Panc1 (cell line): ENCODE results near the gene SLFN12L. TPM values are rescaled to one million over a fixed set of nuclear protein-coding genes. Genes with fewer than 3 reads are reported as not detected.

Experiments
- ATAC-seq: fragments of 200-7000 bp; cut with Tn5 transposase; 2 replicates; pipeline ENCODE4 v1.9.1; 2020; ENCODE audit warnings: mild to moderate bottlenecking, moderate library complexity
- BruUV-seq: library from RNA; stranded (reverse); fragments of 400-500 nt; replicated peaks from 2 replicates; lab custom pipeline; 2021; lab: Mats Ljungman, UMichigan
- CTCF ChIA-PET: fragments of 300-600 bp; sonication (Branson Sonifier 250); formaldehyde crosslinking; loops from one replicate; lab custom pipeline; 2022; ENCODE audit warnings: antibody characterized with exemption; lab: Charles Lee
- POLR2A ChIA-PET: fragments of 300-600 bp; sonication (Branson Sonifier 250); formaldehyde crosslinking; loops from one replicate; lab custom pipeline; 2022; ENCODE audit warnings: antibody characterized with exemption; lab: Charles Lee
- DNase-seq: peaks from one replicate; pipeline ENCODE4 v3.0.0-alpha.2; 2010; ENCODE audit warnings: low read depth, low spot score
- H3K27ac ChIP-seq: 2 replicates; pipeline ENCODE4 v1.5.1; 2011; ENCODE audit warnings: mild to moderate bottlenecking, low read length, inconsistent platforms
- H3K27me3 ChIP-seq: fragments of 200-500 bp; sonication (Bioruptor generic); 2 replicates; pipeline ENCODE4 v1.6.0; 2014; ENCODE audit warnings: low read length, inconsistent platforms; ENCODE audit not compliant: control insufficient read depth, insufficient read depth
- H3K36me3 ChIP-seq: fragments of 200-500 bp; sonication (Bioruptor generic); 2 replicates; pipeline ENCODE4 v1.5.1; 2014; ENCODE audit warnings: inconsistent platforms, mild to moderate bottlenecking, low read length, moderate library complexity; ENCODE audit not compliant: control insufficient read depth, insufficient read depth
- H3K4me1 ChIP-seq: 2 replicates; pipeline ENCODE4 v1.5.1; 2011; ENCODE audit warnings: inconsistent platforms, mild to moderate bottlenecking, low read length, moderate library complexity; ENCODE audit not compliant: control insufficient read depth, insufficient read depth
- H3K4me3 ChIP-seq, 2 experiments: 2 replicates each; pipeline ENCODE4 v1.5.1; 2011 to 2012; ENCODE audit warnings: low read depth in 2 of 2, low read length in 2 of 2, mild to moderate bottlenecking in 2 of 2, inconsistent platforms in 1 of 2, moderate library complexity in 1 of 2
- H3K9me3 ChIP-seq: fragments of 200-500 bp; sonication (Bioruptor generic); 2 replicates; pipeline ENCODE4 v1.5.1; 2014; ENCODE audit warnings: low read depth, mild to moderate bottlenecking, inconsistent platforms, low read length, moderate library complexity; ENCODE audit not compliant: control insufficient read depth, insufficient read depth
- POLR2AphosphoS5 ChIP-seq: IDR thresholded peaks from 2 replicates; pipeline ENCODE4 v1.6.1; 2012; ENCODE audit warnings: mild to moderate bottlenecking, low read depth, low read length, moderate library complexity
- REST ChIP-seq, 2 experiments: IDR thresholded peaks; 2 replicates each; pipeline ENCODE4 v1.6.1; 2011 to 2012; ENCODE audit warnings: low read depth in 2 of 2, control low read depth in 1 of 2, low read length in 1 of 2, mild to moderate bottlenecking in 1 of 2, moderate library complexity in 1 of 2; ENCODE audit not compliant: insufficient read depth in 1 of 2
- SIN3A ChIP-seq: IDR thresholded peaks from 2 replicates; pipeline ENCODE4 v1.6.1; 2012; ENCODE audit warnings: low read depth, mild to moderate bottlenecking, low read length, moderate library complexity, borderline replicate concordance; ENCODE audit not compliant: insufficient read depth
- TCF7L2 ChIP-seq: IDR thresholded peaks from 2 replicates; pipeline ENCODE4 v1.6.1; 2011; ENCODE audit warnings: mild to moderate bottlenecking, low read depth, low read length, inconsistent platforms
- in situ Hi-C: cut with HindIII; loops from 2 replicates; pipeline ENCODE4 v1.10.0; 2016; ENCODE audit warnings: low sequenced_read_pairs, low pct_unique_long_range_greater_than_20kb
- intact Hi-C: fragments of 100-400 bp; cut with micrococcal nuclease; formaldehyde crosslinking; loops from one replicate; pipeline ENCODE4 v1.10.0; 2022; ENCODE audit not compliant: unreplicated experiment
- total RNA-seq: library from RNA; stranded (reverse); gene quantifications from one replicate; pipeline ENCODE4 v1.2.1, GENCODE V29; 2021; ENCODE audit not compliant: unreplicated experiment
- TF ChIP-seq, protein P1 (sequence below): fragments of 450-650 bp; IDR thresholded peaks from 2 replicates; pipeline ENCODE4 v1.5.1; 2017; ENCODE audit warnings: mild to moderate bottlenecking

Gene SLFN12L
- total RNA-seq, 1 experiment from 2014 or later, result 0.33 TPM

- no peak for ATAC-seq
- in situ Hi-C loops, result no loop called here
- Histone ChIP-seq H3K27ac (no peak overlapping the region), H3K4me1 (0 out of 2 replicates have a peak, but pooled peaks cover 6% of the 10 kb centered on the region), H3K27me3 (peaks cover 4% of the 10 kb centered on the region), H3K36me3 (no peaks in the 10 kb centered on the region), H3K4me3 (no peak overlapping the region), H3K9me3 (no peaks in the 10 kb centered on the region)
- BruUV-seq, result no TSS peak
- ChIA-PET POLR2A (interaction anchor here (0.6 kb wide), 1 partner anchor 105 kb away, joined by 7 read pairs; no protein-coding TSS in a partner anchor), CTCF (no interaction called here)
- DNase-seq, result no peak
- intact Hi-C loops, result no loop called here
- TF ChIP-seq REST (IDR thresholded peaks at IDR 0.05; ENCODE audit: insufficient read depth in 1 of 2, low read depth in 2 of 2, low read length in 1 of 2), result no peak
- no peak for TF ChIP-seq TCF7L2
- TF ChIP-seq POLR2AphosphoS5, result no peak
- TF ChIP-seq, protein P1, sequence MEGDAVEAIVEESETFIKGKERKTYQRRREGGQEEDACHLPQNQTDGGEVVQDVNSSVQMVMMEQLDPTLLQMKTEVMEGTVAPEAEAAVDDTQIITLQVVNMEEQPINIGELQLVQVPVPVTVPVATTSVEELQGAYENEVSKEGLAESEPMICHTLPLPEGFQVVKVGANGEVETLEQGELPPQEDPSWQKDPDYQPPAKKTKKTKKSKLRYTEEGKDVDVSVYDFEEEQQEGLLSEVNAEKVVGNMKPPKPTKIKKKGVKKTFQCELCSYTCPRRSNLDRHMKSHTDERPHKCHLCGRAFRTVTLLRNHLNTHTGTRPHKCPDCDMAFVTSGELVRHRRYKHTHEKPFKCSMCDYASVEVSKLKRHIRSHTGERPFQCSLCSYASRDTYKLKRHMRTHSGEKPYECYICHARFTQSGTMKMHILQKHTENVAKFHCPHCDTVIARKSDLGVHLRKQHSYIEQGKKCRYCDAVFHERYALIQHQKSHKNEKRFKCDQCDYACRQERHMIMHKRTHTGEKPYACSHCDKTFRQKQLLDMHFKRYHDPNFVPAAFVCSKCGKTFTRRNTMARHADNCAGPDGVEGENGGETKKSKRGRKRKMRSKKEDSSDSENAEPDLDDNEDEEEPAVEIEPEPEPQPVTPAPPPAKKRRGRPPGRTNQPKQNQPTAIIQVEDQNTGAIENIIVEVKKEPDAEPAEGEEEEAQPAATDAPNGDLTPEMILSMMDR, result no peak
- no peak for TF ChIP-seq SIN3A
Observed at GRCh38 chr17:35488991-35489390, 48.5 kb downstream of the SLFN12L start.

GRCh38 chr17:35486920-35487732 is 50.4 kb downstream of the SLFN12L start:
- Histone ChIP-seq H3K9me3 (no peaks in the 10 kb centered on the region), H3K4me1 (0 out of 2 replicates have a peak, but pooled peaks cover 6% of the 10 kb centered on the region), H3K36me3 (no peaks in the 10 kb centered on the region), H3K4me3 (peak overlapping the region; percentile 42 to 65), H3K27me3 (peaks cover 2% of the 10 kb centered on the region), H3K27ac (no peak overlapping the region)
- no peak for DNase-seq
- BruUV-seq, result no TSS peak
- TF ChIP-seq SIN3A, result no peak
- TF ChIP-seq POLR2AphosphoS5, result no peak
- no peak for TF ChIP-seq REST (IDR thresholded peaks at IDR 0.05; ENCODE audit: insufficient read depth in 1 of 2, low read depth in 2 of 2, low read length in 1 of 2)
- TF ChIP-seq, protein P1, result no peak
- TF ChIP-seq TCF7L2, result no peak
- ChIA-PET CTCF (interaction anchor here (0.6 kb wide), 1 partner anchor 46 kb away, joined by 3 read pairs; no protein-coding TSS in a partner anchor), POLR2A (interaction anchor here (0.5 to 0.7 kb wide), 3 partner anchors 36 to 364 kb away, joined by 3 to 12 read pairs (median 3); no protein-coding TSS in a partner anchor)
- in situ Hi-C loops, result no loop called here
- peak; percentile 73 for ATAC-seq
- intact Hi-C loops, result loop anchor here (2.0 kb wide), 1 partner anchor 26 kb away; no protein-coding TSS in a partner anchor
